HS-27A (cell line): ENCODE results near the gene PXMP4.
"Not testable (repeated sequence)": the region's sequence is repeated elsewhere in the genome, so short reads cannot be mapped to it uniquely, and the experiment has no call there.

Source experiments
- DNase-seq: peaks from one replicate; pipeline ENCODE4 v3.0.0-alpha.2; 2012; ENCODE audit warnings: low read depth, missing footprints

PXMP4 gene

DNA sequence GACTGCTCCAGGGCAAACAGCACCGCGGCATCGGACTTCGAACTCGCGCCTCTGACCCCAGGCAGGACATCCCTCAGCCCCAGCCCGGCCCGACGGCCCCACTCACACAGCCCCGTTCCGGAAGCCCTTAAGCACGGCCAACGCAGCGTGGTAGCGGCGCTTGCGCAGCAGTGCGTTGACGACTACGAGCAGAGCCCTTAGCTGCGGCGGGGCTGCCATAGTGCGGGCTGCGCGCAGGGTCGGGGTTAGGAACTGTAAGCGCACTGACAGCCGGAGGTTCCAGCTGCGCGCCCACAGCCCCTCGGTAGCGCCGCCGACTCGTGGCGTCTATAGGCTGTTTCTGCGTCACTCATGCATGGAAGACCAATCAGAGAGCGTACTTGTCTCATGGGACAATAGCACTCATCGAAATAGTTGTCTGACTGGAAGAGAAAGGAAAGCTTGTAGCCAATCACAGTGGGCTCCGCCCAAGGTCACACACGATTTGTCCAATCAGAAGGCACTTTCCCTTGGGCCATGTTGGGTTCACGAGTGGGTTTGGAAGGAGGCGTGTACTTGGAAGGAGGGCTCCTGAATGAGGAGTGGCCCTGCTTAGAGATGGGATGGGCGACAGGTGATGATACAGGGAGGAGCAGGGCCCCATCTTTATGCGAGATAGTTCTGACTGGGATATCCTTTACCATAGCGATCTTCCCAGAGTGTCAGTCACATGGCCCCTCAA lies at the start of gene PXMP4:
Gene PXMP4, minus strand, starts transcription at position 322 of the 721 bp plus-strand sequence. Its CDS starts 103 bp downstream, at position 219.
- peak; percentile 87 for DNase-seq

DNA sequence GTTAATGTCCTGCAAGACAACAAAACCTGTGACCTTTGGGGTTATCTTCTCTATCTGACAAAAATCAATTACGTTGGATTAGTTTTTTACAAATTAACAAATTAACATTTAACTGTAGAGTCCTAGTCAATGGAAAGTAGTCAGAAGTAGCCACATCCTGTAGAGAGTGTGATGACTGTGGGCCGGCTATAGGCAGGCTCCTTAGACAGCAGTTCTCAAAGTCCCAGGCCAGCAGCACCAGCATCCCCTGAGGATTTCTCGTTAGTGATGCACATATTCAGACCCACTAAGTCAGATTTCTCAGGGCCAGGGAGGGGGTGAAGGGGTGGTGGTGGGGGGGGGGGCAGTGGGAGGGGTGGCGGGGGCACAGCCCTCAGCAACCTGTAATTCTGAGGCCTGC lies 48.9 kb upstream of the PXMP4 start:
- no peak for DNase-seq

DNA sequence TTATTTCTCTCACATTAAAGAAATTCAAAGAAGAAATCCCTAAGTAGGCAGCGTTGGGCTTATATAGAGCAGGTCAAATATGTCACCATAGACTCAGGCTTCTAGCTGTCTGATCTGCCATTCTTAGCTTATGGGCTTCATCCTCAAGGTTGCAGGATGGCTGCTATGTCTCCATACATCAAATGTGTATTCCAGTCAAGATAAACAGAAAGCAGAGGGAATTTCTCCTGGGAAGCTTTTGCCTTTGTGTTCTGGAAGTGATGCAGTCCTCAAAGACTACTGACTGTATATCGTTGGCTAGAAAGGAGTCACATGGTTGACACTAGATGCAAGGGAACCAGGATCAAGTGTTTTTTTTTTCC lies 47.6 kb upstream of the PXMP4 start:
- DNase-seq, result no peak

- DNase-seq, result no peak
Observed at GRCh38 chr20:33766686-33767085, 46.6 kb upstream of the PXMP4 start.

DNA sequence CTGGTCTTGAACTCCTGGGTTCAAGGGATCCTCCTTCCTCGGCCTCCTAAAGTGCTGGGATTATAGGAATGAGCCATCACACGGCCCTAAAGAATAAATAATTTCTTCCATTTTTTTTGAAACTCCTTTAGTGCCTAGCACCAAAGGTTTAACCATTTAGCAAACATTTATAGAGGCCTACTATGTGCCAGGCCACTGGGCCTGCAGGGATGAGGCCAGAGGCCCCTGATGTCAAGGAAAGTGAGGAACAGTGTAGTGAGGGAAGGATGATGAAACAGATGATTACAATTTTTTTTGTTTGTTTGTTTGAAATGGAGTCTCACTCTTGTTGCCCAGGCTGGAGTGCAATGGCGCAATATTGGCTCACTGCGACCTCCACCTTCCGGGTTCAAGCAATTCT lies 45.5 kb upstream of the PXMP4 start:
- no peak for DNase-seq

DNA sequence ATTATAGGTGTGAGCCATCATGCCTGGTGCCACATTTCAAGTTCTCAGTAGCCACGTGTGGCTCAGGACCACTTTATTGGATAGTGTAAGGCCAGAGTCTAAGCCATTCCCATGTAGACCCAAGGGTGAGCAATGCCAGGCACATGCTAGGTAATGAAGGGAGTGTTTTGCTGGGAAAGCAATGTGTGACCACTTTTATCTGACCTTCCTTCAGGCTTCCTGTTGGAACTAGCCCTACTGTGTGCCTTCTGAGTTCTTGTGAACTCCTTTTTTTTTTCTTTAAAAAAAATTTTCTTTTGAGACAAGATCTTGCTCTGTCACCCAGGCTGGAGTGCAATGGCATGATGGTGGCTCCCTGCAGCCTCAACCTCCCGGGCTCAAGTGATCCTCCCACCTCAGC lies 45.0 kb upstream of the PXMP4 start:
- no peak for DNase-seq

DNA sequence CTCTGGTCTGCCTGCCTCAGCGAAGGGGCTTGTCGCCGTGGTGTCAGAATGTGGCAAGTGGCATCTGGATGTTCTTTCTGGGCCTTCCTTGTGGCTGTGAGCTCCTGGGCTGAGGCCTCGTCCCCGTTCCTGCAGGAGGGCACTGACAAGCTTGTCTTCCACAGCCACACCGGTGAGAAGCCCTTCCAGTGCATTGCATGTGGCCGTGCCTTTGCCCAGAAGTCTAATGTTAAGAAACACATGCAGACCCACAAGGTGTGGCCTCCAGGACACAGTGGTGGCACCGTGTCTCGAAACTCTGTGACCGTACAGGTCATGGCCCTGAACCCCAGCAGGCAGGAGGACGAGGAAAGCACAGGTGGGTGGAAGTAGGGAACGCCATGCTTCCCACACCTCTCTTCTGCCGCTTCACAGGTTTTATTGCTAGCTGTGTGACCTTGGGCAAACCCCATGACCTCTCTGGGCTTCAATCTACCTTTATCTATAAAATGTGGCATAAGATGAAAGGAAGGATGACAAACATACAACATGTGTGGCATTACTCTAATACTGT lies 41.7 kb upstream of the PXMP4 start:
- DNase-seq, result no peak

DNA sequence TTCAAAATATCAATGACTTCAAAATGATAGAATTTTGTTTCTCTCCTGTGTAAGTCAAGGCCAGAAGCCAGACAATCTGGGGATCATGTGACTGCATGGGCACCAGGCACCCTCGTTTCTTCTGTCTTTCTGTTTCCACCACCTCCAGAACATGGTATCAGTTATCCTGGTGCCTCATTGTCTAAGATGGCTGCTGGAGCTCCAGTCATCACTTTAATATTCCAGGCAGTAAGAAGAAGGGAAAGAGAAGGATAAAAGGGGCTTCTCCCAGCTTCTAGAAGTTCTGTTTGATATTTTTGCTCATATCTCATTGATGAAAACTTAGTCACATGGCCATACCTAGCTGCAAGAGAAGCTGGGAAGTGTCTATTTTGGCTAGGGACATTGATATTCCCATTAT lies 37.3 kb upstream of the PXMP4 start:
- DNase-seq, result no peak

DNA sequence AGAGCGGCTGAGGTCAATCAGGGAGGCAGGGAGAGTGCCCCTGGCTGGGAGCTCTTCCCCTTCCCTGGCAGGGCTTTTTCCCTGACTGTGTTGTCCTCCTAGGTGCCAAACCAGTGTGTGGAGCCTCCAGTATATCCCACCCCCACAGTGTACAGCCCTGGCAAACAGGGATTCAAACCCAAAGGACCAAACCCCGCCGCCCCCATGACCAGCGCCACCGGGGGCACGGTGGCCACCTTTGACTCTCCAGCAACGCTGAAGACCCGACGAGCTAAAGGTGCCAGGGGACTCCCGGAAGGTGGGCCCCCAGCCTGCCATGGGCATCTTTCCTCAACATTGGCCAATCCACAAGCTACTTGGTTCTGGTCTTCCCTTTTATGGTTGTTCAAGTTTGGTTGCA lies 36.9 kb upstream of the PXMP4 start:
- DNase-seq, result no peak

DNA sequence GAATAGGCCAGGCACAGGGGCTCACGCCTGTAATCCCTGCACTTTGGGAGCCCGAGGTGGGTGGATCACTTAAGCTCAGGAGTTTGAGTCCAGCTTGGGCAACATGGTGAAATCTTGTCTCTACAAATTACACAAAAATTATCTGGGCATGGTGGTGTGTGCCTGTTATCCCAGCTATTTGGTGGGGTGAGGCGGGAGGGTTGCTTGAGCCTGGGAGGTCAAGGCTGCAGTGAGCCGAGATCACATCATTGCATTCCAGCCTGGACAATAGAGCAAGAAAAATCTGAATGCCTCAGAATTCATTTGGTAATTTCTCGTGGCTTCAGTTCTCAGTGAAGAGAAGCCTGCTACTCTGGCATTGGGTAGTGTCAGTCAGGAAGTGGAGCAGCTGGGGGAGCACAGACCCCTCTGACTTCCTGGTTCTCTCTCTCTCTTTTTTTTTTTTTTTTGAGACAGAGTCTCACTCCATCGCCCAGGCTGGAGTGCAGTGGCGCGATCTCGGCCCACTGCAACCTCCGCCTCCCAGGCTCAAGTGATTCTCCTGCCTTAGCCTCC lies 35.9 kb upstream of the PXMP4 start:
- DNase-seq, result not testable (repeated sequence)

DNA sequence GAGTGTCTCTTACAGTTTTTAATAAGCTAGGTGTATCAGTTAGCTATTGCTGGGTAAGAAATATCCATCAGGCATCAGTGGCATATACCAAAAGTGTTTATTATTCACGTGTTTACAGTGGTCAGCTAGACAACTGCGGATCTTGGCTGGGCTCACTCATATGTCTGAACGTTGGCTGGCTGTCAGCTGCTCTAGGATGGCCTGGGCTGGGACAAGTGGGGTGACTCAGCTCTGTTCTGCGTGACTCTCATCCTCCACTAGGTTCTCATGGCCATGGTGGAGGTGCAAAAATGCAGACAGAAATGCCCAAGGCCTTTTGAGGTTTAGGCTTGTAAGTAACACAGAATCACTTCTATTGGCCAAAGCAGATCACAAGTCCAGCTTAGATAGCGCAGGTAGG lies 33.7 kb upstream of the PXMP4 start:
- DNase-seq, result no peak

DNA sequence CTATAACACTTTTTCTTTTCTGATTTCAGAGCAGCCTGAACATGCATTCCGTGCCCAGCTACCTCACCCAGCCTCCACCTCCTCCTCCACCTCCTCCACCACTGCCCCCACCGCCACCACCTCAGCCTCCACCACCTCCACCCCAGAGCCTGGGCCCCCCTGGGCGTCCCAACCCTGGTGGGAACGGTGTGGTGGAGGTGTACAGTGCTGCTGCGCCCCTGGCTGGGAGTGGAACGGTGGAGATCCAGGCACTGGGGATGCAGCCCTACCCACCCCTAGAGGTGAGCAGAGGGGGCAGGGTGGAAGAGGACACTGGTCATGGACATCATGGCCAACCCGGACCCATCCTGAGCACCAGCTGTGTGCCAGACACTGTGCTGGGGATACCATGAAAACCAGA lies 33.0 kb upstream of the PXMP4 start:
- no peak for DNase-seq

DNA sequence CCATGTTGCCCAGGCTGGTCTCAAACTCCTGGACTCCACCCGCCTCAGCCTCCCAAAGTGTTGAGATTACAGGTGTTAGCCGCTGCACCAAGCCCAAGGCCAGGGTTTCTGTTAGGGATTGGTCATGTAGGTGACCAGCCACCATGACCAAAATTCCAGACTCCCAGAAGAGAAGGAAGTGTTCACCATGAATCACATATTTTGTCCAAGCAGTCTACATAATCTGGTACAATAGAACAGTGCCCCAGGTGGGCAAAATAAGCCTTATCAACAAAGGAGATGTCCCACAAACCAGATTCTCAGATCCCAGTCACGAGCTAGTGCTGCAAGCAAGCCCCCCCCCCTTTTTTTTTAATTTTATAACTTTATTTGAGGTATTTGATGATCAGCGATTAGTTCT lies 31.7 kb upstream of the PXMP4 start:
- DNase-seq, result no peak

- DNase-seq, result no peak
Observed at GRCh38 chr20:33746325-33746998, 26.4 kb upstream of the PXMP4 start.

- DNase-seq, result no peak
Observed at GRCh38 chr20:33744773-33745385, 24.8 kb upstream of the PXMP4 start.

DNA sequence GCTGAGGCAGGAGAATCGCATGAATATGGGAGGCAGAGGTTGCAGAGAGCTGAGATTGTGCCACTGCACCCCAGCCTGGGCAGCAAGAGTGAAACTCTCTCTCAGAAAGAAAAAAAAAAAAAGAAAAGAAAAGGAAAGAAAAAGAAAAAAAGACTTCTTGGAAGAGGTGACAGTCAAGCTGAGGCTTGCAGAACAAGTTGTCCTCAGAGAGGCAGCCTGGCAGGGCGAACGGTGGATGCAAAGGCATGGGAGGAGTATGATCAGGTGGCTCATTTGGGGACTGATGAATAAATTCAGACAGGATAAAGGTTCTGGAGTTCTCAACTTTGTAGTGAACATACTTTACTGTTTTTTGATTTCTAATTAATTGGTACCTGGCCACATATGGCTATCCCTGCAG lies 24.1 kb upstream of the PXMP4 start:
- no peak for DNase-seq

DNA sequence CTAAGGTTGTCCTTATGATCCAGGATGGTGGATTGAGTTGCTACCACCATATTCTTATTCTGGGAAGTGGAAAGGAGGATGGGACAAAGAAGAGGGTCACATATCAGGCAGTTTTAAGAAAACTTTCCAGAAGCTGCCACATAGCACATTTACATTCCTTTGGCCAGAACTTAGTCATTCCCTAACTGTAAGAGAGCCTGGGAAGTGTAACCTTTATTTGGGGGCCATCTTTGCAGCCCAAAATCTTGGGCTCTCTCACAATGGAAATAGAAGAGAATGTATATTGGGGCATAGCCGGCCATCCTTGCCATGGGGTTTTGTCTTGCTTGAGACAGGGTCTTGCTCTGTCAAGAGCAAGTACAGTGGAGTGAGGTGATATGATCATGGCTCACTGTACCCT lies 20.1 kb upstream of the PXMP4 start:
- no peak for DNase-seq

GRCh38 chr20:33739493-33739892 lies 19.4 kb upstream of the PXMP4 start:
- no peak for DNase-seq

- no peak for DNase-seq
Observed at GRCh38 chr20:33736962-33737361, 16.9 kb upstream of the PXMP4 start.

DNA sequence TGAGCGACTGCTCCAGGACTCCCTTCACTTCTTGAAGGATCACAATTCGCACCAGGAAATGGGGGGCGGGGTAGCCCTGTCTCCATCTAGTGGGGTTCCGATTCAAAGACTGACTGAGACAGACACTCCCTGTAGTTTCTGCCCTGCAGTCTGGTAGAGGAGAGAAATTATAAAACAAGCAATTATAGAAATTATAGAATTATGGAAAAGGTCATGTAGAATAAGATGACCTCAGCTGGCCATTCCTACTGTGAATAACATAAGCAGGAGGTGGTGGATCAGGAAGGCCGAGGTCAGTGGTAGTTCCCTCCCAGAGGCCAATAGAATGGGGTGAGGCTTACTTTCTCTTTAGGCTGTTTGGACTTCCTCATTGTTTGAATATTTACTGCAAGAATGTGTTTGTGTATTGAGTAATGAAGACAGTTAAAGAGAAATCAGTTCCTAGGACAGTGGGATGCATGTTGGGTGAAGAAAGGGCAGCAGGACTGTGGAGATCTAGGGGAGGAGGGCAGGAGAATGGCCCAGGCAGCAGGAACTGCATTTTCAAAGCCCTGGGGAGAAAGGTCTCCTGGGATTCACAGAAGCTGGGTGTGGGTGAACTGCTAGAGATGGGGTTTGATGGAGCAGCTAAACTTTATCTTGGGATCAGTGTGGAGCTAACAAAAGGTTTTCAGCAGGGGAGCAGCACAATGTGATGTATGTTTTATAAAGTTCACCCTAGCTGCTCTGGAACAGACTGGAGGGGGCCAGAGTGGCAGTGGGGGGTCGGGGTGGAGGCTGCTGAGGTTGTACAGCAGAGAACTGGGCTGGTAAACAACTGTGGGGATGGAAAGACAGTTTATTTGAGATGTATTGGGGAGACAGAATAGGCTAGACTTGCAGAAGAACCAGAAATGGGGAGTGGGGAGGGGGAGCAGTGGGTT lies 13.8 kb upstream of the PXMP4 start:
- peak; percentile 33 for DNase-seq

- peak; percentile 24 for DNase-seq
Observed at GRCh38 chr20:33732166-33732970, 12.3 kb upstream of the PXMP4 start.
